ENCODE measurements around the gene CIAO1.
"Not testable (repeated sequence)": the region's sequence is repeated elsewhere in the genome, so short reads cannot be mapped to it uniquely, and the experiment has no call there.

The CIAO1 gene

DNA sequence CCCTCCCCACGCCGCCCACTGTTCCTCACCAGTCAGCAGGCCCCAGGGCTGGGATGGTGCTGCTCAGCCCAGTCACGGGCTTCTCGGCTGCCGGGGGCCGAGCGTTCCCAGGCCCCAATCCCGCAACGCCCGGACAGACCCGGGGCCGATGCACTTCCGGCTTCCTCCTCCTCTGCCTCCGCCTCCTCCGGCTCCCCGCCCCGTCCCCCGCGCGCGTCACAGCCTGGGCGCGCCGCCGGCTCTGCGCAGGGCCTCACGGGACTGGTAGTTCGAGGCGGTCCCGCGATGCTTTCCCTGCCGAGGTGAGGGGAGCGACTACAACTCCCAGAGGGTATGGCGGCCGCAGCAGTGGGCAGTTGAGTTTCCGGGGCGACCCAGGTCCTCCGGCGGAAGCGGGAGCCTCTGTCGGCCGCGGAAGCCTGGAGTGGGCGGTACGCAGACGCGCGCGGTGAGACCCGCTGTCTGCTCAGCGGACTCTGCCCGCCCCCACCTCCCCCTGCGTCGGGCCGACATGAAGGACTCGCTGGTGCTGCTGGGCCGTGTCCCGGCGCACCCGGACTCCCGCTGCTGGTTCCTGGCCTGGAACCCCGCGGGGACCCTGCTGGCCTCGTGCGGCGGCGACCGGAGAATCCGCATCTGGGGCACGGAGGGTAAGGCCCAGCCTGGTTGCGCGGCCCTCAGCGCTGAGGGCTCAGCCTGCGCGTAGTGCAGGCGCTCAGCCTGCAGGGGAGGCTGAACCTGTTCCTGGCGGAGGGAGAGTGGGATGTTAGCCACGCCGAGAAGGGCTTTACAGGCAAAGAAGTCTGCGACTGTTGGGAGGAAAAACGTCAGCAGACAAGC is at the start of gene CIAO1, which contains the start of gene TMEM127:
TSS of gene CIAO1 (plus strand) at position 386 of the 840 bp plus-strand sequence. CDS start at position 512, 126 bp downstream.
TSS of gene TMEM127 (minus strand) at position 158 of the 840 bp plus-strand sequence. CDS start 616 bp downstream, outside the sequence.
- peak; percentile 98 for DNase-seq

DNA sequence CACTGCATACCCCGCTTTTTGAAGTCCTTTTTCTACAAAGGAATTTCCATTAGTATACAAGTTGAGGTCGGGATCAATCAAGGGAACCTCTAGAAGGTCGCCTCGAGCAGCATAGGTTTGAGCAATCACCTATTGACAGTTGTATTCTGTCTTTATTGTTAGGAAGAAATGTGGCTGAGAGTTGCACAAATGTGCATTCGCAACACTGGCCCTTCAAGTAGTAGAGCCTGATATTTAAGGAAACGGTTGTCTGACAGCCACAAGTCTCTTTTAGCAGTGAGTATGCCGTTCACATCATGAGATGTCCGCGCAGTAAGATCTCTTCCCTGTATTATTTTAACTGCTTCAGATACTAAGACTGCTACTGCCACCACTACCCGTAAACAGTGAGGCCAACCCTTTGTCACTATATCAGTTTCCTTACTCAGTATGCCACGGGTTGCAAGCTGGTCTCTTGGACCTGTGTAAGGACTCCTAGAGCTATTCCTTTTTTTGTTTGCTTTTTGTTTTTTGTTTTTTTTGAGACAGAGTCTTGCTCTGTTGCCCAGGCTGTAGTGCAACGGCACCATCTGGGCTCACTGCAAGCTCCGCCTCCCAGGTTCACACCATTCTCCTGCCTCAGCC is 47.4 kb upstream of the CIAO1 start:
- DNase-seq = no peak

DNA sequence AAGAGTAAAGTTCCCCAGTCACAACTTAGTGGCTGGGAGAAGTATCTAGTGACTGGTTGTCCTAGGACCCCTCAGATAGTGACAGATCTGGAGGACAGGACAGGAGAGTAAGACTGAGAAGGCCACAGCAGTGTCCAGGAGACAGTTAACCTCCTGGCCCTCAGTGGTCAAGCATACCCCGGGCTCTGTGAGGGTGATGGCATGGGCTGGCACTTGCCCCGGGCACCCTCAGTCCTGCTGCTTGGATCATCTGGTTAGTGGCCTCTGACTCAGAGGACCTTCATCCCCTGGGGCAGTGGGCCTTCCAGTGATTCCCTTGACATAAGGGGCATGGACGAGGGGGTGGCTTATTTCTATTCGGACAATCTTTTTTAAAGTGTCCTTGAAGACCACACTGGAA is 46.1 kb upstream of the CIAO1 start:
- not testable (repeated sequence) for DNase-seq

DNA sequence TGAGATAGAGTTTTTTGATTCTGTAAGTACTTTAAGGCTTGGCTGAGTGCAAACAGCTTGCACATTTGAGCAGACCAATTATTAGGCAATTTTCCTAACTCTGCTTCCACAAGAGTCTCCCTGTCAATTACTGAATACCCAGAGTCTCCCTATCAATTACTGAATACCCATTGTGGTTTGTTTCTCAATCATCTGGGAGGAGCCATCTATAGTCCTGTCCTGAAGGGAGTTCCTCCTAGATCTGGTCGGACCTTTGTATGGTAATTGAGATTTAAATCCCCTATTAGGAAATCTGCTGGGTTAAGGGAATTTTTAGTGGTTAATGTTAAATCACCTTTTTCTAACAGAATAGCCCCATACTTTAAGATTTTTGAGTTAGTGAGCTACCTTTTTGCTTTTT is 44.9 kb upstream of the CIAO1 start:
- DNase-seq = not testable (repeated sequence)

DNA sequence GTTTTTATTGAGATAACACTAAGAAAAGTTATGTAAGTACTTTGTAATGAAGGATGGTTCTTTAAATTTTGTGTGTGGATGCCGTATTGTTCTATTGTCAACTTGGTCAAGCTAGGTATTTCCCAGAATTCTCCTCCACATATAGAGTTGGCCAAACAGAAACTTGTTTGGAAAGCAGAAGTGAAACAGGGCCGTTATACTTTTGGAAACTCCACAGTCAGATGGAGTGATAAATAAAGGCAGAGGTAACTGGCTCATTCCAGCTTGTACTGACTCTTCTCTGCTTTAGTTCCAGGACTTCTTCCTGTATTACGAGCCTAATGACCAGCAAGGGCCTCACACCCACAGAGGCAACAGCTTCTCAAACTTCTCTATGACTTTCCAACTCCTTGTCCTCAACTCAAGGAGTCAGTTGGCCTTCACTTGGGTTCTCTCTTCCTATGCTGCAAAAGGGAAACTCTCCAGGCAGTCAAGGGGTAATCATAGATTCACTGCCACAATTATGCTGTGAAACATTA is 41.0 kb upstream of the CIAO1 start:
- DNase-seq = no peak

DNA sequence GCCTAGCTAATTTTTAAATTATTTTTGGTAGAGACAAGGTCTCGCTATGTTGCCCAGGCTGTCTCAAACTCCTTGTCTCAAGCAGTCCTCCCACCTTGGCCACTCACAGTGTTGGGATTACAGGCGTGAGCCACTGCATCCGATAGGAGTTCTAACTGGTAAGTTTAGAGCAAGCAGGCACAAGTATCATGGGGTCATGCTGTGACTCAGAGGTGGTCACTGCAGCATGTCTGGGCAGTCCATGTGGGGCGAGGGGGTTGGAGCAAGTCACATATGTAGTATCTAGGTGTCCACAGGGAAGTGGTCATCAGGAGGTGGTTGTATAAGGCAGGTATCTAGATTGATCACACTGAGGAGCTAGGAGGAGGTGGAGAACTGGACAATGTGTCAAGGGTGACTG is 34.7 kb upstream of the CIAO1 start:
- DNase-seq = no peak

DNA sequence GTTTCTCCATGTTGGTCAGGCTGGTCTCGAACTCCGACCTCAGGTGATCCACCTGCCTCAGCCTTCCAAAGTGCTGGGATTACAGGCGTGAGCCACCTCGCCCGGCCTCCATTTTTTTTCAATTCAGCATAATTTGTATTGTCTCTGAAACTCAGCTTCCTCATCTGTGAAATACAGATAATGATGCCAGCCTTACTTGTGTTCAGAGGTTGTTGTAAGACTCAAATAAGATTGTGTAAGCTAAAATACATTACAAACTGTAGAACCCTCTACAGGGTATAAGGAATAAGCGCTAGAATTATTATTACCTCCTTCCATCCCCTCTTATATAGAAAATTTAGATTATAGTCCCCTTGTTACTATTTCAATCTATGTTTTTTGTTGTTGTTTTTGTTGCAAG is 32.6 kb upstream of the CIAO1 start:
- DNase-seq = no peak

DNA sequence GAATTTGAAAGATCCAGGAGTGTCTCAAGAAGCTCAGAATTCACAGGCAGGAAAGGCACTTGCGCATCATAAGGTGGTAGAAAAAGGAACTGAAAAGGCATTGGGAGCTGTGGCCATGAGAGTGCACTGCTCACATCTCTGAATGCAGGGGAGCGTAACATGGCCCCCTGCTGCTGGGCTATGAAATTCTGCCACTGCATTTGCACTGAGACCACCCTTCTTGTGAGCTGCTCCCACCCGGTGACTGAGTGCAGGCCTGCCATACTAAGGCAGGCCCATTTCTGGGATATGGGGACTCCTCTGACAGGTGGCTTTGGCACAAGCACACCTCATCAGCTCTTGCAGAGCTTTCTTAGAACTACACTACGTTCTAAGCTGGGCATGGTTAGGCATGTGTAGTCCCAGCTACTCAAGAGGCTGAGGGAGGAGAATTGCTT is 32.1 kb upstream of the CIAO1 start:
- DNase-seq = no peak

DNA sequence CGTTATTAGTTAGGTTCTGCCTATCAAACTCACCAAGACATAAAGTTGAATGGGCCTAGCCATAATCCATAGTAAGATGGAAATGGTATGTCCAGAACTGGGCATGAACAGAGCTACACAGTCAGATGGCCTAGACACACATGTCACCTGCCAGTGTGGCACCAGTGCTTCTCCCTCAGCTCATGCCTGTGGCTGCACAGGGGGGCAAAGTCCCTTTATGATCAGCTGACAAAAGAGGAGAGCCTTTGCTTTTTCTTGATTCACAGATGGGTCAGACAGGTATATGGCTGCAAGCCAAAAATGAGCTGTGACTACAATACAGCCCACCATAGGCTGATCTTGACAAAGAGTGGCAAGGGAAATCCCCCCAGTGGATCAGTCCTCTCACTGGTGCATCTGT is 29.1 kb upstream of the CIAO1 start:
- no peak for DNase-seq

DNA sequence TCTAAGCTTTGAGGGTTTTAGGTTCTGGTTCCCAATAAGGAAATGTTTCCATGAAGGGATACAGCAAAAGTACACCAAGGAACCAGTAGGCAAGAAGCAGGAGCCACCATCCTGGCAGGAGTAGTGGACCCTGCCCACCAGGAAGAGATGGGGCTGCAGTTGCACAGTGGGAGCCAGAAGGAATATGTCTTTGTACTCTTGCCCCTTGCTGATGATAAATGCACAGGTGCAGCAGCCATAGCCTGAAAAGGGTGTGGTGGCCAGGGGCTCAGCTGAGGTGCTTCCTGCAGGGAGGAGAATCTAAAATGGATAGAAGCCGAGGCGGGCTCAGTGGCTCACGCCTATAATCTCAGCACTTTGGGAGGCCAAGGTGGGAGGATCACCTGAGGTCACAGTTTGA is 27.8 kb upstream of the CIAO1 start:
- no peak for DNase-seq

DNA sequence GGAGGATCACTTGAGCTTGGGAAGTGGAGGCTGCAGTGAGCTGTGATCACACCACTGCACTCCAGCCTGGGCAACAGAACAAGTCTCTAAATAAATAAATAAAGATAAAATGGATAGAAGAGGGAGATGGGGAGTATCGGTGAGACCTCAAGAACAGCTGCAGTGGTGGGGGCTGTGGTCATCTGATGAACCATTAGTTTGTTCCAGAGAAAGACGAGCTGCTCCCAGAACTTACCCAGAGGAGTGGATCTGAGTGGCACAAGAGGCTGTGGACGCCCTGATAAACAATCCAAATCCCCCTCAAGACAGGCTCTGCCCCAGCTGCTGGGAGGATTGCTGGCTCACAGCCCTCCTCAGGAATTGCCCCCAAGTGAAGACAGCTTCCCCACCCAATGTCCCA is 26.9 kb upstream of the CIAO1 start:
- DNase-seq = no peak

DNA sequence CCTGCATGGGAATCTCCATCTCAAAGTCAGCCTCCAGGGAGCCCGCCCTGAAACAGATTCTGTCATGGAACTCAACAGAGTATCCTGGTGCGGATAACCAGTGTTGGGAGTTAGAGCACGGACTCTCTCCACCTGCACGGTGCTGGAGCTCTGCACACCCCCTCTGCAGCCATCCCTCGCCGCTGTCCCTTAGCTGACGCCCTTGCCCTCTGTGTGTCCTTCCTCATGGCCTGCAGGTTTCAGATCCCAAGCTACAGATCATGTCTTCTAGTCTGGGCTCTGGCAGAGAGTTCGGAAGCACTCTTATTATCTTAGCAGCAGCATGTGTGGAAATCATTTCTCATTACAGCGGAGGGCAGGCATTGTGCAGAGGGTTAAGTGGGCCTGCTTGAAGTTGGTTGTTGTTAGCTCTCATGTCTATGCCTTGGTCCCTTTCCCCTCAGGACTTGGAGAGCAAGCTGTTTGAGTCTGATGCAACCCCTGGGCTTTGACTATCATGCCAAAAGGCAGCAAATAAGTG is 26.2 kb upstream of the CIAO1 start:
- no peak for DNase-seq

DNA sequence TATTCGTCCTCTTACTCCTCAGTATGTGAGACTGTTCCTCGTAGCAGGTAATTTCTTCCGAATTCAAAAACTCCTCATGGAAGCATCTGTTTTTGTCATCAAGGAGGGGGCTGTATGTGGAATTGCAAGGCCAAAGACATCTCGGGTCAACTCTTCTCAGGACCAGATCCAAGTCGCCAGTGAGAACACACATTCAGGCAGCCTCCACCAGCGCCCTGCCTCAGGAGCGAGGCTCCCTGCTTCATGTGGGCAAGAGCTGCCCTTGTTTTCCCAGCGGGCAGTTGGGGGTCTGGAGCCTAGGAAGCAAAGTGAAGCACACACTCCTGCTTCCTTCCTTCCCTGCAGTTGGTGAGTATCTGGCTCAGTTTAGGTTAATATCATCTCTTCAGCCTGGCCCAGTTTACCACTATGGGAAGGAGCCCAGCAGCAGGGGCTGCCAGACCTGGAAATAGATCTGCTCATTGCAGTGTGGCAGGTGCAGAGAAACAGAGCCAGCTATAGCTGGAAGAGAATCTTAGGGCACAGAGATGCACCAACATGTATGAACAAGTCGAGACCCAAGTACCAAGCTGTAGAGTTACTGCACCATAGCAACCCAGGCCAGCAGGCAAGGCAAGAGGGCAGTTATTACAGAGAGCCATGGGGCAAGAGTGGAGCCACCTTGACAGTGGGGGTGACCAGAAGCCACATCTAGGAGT is 25.5 kb upstream of the CIAO1 start:
- DNase-seq = no peak

DNA sequence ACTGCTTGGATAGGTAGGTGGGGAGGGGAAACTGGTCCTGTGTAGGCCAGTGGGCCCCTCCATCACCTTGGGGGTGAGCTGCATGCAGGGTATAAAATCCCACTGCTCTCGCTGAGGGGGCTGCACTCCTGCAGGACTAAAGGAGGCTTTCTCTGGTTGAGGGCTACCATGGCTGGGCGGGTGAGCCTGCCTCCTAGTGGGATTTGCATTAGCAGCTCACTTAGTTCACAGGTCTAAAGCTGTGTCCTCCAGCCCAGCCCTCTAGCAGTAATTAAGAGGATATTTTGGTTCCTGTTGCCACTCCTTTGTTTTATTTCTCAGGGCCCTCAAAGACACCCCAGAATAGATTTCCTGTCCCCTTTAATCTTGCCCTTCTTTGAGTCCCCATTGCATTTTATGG is 24.8 kb upstream of the CIAO1 start:
- DNase-seq = no peak

DNA sequence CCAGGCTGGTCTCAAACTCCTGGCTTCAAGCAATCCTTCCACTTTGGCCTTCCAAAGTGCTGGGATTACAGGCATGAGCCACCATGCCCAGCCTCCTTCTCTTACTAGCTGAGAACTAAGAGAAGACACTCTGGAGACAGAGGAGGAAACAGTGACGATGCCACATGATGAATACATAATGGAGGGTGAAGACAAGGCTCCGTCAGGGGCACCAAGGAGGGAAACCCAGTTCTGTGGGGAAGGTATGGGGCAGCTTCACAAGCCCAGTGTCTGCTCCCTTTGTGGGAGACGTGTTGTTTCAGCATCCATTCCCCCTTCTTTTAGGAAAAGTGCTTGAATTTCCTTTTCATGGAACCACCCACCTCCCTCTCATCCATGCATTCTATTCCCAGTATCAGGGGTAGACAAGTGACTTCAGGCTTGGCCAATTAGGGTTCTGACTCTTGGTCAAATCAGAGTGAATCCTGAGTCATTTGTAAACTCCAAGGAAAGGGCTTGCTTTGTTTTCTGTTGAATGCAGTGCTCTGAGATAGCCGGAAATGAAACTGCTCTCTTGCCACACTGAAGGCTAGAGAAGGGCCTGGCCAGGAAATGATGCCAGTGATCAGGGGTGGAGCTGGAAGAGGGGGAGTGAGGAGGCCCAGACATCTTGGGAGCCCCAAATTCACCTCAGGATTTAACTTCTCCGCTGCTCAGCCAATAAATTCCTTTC is 24.0 kb upstream of the CIAO1 start:
- peak; percentile 30 to 48 for DNase-seq

DNA sequence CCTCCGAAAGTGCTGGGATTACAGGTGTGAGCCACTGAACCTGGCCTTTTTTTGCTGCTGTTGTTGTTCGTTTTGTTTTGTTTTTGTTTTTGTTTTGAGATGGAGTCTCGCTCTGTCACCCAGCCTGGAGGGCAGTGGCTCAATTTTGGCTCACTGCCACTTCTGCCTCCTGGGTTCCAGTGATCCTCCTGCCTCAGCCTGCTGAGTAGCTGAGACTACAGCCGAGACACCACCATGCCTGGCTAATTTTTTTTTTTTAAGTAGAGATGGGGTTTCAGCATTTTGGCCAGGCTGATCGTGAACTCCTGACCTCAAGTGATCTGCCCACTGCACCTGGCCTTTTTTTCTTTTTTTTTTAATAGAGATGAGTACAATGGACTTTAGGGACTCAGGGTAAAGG is 22.2 kb upstream of the CIAO1 start:
- DNase-seq = no peak

DNA sequence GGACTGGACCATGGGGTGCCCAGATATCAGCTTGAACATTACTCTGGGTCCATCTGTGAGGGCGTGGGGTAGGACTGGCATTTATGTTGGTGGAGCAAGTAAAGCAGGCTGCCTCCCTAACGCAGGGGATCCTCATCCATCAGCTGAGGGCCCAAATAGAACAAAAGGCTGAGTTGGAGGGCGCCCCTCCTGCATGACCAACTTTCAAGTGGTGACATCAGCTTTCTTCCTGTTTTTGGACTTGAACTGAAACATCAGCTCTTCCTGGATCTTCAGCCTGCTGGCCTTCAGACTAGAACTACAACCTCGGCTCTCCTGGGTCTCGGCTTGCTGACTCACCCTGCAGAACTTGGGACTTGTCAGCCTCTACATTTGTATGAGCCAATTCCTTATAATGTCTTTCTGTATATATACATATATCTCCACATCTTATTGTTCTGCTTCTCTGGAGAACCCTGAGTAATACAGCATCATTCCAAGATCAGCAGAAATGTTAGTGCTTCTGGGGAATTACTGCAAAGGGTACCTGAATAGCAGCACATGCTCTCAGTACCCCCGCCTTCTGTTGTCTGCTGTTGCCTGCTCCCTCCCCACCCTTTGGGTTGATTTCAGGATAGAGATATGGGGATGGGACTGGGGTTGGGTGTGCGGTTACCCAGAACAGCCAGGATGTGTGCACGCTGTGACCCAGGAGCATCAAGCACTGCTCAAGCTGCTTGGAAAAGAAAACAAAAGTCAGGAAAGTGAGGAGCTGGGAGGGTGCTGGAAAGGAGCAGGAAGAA is 20.2 kb upstream of the CIAO1 start:
- no peak for DNase-seq

DNA sequence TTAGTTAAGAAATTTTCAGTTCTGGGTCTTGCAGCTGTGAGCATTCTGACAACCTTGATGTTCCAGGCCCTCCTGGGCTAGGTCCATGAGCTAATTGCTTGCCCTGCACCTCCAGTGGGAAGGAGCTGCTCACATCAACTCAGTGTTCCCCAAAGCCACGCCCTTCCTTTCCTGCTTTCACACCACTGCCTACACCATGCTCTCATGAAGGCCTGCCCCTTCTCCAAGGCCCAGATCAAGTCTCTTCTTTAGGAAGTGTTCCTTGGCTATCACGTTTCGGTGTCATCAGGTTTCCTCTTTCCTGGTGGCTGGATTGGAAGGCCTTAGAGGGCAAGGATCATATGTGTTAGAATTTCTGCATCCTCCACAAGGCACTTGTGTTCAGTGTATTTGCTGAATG is 19.0 kb upstream of the CIAO1 start:
- DNase-seq = no peak

DNA sequence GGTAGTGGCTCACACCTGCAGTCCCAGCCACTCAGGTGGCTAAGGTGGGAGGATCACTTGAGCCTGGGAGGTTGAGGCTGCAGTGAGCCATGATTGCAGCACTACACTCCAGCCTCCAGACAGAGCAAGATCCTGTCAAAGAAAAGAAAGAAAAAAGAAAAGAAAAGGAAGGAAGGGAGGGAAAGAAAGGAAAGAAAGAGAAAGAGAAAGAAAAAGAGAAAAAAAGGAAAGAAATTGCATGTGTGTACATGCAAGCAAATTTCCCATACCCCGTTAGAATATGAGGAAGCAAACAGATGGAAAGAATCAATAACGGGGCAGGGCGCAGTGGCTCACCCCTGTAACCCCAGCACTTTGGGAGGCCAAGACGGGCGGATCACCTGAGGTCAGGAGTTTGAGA is 18.1 kb upstream of the CIAO1 start:
- no peak for DNase-seq

DNA sequence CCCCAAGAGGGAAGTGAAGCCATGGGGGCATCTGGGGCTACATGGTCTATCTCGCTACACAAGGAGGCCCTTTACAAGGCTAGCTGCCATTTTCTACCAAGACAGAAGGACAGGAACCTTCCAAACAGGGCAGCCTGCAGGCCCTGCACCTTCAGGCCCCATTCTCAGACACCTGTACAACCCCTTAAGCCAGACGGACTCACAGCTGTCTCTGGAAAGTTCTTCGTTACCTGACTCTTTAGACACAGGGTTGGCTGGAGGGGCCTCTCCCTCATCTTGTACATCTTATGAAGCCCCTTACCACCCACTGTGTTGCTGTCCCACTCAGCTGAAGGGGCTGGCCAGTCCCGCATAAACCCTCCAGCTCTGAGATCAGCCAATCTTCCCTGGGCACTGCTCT is 17.4 kb upstream of the CIAO1 start:
- DNase-seq = no peak

DNA sequence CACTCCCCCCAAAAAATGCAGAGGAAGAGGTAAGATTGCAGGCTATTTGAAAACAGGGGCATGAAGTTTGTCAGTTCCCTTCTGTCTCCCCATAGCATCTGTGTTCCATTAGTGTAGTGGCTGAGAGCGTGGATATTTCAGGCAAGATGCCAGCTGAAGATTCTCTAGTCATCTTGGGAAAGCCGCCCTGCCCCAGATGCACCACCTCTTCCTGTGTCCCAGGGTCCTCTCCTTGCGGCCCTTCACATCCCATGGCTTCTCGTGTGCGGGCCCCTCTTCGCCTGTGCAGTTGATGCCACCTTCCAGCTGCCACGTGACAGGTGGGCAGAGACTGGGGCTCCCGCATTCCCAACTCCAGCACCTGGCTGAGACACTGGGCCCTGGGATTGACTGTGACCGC is 16.4 kb upstream of the CIAO1 start:
- no peak for DNase-seq

DNA sequence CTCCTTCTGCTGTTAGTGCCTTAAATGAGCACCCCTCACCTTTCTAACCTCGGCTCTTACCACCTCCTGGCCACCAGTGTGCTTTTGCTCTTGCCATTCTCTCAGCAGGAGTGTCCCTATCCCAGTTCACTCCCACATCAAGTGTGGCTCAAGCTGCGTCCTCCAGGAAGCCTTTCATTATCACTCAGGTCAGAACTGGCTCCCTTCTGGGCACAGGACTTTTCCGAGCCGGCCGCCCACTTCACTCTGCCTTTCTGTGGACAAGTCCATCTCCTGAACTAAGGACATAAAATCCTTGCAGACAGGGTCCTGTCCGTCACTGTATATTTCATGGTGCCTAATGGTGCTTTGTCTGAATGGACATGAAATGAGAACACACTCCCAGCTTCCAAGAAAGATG is 15.8 kb upstream of the CIAO1 start:
- DNase-seq = no peak
